HG02678 (cell line): ENCODE results near the gene CPED1.
A peak's percentile ranks its signal among the peaks of the same experiment; 100 is the strongest.
"Not testable (repeated sequence)": the region's sequence is repeated elsewhere in the genome, so short reads cannot be mapped to it uniquely, and the experiment has no call there.

ENCODE experiments used
- ATAC-seq: cut with Tn5 transposase; IDR thresholded peaks from one replicate; pipeline ENCODE4 v1.9.1; 2021; ENCODE audit warnings: mild to moderate bottlenecking, moderate library complexity; ENCODE audit not compliant: unreplicated experiment

Gene CPED1

DNA sequence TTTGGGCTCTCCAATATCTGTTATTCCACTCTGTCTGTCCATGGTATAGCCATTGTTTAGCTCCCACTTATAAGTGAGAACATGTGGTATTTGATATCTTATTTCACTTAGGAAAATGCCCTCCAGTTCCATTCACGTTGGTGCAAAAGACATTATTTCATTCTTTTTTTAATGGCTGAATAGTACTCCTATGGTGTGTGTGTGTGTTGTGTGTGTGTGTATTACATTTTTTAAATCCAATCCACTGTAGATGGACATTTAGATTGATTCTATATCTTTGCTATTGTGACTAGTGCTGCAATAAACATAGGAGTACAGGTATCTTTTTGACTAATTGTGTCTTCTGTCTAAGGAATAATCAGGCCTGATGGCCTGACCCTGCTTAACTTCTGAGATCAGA lies 7.4 kb upstream of the CPED1 start:
- ATAC-seq, result no peak

DNA sequence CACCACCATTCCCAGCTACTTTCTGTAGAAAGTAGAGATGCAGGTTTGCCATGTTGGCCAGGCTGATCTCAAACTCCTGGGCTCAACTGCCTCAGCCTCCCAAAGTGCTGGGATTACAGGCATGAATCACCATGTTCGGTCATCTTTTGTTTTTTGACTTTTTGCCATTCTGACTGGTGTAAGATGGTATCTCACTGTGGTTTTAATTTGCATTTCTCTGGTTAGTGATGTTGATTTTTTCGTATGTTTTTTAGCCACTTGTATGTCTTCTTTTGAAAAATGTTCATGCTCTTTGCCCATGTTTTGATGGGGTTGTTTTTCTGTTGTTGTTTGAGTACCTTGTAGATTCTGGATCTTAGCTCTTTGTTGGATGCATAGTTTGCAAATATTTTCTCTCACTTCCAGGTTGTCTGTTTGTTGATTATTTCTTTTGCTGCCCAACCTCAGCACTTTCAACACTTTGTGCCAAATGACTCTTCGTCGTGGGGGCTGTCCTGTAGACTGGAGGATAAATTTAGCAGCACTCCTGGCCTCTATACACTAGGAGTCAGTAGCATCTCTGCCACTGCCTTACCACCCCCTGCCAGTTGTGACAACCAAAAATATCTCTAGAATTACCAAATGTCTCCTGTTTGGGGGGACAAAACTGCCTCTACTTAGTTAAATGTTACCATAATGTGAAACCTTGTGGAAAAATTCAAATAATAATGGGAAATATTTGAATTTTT lies 6.5 kb upstream of the CPED1 start:
- ATAC-seq, result peak; percentile 52

DNA sequence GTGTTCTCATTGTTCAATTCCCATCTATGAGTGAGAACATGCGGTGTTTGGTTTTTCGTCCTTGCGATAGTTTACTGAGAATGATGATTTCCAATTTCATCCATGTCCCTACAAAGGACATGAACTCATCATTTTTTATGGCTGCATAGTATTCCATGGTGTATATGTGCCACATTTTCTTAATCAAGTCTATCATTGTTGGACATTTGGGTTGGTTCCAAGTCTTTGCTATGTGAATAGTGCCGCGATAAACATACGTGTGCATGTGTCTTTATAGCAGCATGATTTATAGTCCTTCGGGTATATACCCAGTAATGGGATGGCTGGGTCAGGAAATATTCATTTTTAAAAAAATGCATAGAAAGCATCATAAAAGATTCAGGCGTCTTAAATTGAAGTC lies 4.9 kb upstream of the CPED1 start:
- not testable (repeated sequence) for ATAC-seq

DNA sequence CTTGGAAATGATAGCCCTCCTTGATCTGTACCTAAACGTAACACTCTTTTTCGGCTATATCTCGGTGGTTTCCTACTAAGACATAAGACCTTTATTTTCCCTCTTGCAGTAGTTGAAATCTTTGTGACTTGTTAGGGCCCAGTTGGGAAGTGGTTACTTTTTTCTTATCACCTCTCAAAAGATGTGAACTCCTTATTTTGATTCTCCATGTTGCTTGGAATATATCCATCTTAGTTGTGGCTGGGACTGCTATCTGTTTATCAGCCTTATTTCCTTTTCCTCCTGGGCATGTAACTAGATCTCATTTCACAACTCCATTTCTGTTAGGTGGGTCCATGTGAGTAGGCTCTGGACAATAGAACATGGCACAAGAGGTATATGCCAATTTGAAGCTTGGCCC lies 4.1 kb upstream of the CPED1 start:
- no peak for ATAC-seq

DNA sequence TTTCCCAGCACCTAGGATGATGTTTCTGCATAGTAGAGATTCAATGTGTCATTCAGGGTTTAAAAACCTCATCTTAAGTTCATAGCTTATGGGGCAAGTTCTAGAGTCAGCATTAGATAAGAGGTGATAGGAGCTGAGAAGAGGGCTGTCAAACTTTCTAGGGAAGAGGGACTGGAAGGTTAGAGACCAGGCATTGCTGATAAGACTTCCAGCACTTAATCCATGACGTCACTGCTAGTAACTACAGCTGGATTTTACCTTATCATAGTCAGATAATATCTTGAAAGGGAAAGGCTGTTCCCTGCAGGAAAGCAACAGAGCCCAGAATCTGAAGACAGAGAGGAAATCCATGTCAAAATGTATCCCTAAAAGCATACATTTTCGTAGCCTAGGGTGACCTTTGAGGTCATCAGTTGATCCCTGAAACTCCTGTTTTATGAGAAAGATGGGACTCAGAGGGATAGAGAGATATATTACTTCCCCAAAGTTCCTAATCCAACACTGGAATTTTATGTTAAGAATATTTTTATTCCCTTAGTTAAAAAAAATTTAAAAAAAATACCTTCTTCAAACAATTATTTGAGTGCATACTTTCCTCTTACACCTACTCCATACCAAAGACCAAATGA lies 3.3 kb upstream of the CPED1 start:
- no peak for ATAC-seq

DNA sequence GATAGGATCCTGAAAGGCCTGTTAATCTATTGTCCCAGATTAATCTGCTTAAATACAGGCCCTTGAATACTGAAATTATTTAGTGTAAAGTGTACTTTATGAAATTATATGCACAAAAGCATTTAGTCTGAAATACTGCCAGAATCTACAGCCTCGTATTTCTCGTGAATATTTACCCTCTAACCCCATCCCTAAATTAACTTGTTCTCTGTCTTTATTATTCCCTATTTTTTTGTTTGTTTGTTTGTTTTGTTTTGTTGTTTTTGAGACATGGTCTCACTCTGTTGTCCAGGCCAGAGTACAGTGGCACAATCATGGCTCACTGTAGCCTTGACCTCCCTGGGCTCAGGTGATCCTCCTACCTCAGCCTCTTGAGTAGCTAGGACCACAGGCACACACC lies 2.7 kb upstream of the CPED1 start:
- no peak for ATAC-seq

DNA sequence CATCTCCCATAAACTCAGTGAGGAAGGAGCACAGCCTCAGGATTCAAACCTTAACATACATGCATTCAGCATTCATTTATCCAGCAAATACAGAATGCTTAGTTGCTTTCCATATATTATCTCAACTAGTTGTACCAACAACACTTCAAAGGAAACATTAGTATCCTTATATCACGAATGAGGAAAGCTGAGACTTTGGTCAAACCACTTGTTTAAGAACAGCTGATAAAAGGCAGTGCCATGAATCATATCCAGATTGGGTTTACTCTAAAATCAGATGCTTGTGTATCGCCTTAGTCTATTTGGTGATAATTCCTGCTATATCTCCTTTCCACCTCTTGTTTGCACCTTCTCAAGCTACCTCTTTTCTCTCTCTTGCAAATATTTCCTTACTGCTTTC lies 1.9 kb upstream of the CPED1 start:
- no peak for ATAC-seq

DNA sequence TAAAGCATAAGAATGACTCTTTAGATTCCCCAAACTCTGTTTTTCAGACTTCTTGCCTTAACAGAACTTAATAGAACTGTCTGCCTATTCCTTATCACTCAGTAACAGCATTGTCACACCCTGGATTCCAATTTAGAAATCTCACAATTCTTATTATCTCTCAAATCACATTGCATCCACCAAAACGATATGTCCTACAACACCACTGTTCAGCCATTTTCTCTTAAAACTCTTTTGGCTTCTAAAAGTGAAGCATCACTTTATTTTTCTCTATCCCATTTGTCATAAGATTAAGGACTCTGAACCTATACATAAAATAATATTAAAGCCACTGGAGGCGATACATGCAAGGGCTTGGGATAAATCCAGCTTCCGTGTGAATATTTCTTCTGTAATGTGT lies 1.2 kb upstream of the CPED1 start:
- ATAC-seq, result no peak

DNA sequence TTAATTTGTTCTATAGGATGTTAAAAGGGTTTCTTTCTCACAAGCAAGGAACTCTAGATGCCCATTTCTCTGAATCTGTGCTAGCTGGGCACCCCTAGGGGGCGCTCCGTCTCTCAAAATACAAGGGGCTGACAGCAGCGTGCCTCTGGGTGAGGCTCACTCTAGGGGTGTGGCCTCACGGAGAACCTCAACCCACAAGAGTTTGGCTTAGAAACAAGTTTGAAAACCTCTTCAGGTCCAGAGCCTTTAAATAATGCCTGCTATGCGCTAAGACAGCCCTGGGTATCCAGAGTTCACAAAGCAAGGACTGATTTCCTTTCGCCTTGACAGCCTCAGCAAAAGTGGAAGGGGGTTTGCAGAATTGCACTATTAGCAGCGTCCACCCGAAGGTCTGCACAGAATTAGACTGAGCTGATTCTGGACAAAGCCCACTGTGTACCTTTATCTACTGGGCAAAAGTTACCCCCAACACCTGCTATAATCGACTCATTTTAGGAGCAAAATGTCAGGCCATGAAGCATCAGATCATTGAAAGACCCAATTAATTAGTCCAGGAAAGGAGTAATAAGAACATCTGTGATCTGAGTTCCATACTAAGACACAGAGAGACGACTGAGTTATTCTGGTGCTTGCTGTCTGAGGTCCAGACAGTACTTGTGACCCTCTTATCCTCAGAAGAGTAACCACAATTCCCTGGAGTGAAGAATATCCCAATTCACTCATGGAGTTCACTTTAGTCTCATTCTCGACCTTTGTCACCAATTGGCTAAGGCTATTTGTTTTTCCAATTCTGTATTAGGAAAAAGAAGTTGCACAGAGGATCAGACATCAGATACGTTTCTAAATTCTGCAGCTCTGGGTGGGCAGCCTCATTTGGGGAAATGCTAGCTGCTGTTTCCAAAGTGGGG lies 574 bp upstream of the CPED1 start:
- peak; percentile 91 for ATAC-seq

DNA sequence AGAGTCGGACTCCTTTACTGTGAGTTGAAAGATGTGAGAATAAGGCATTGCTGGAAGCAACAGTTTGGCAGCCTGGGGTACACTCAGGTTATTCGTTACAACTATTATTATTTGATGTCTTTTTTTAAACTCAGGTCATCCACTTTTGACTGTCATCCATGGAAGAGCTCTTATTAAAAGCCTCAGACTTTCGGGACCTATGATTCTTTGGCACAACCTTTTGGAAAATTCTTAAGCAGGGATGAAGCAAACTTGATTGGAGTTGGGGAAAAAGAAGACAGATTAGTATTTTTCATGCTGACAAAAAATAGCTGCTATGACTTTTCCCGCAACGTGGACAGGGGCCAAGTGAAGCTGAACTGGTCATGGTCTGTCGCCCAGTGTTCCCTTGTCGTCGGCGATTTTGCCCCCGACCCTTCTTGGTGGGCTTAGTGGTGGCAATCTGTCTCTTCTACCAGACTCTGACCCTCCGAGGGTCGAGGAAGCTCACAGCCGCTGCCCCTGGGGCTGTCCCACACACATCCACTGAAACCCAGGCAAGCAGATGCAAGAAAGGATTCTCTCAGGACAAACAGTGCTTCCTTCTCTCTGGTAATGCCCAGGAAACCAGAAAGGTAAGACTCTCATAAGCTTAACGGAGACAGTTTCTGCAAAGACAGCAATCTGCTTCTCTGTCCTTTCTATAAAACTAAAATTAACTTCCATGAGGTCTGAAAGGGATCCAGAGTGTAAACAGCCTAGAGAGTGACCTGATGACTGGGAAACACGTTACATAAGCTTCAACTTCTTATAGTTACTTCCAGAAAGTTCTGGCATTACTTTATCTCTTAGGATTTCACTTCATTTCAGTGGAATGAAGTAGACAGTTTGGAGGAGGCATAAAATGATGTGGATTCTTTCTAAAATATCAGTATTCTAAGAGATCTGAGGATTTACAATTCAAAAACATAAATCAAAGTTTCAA lies 1.0 kb downstream of the CPED1 start:
- no peak for ATAC-seq

DNA sequence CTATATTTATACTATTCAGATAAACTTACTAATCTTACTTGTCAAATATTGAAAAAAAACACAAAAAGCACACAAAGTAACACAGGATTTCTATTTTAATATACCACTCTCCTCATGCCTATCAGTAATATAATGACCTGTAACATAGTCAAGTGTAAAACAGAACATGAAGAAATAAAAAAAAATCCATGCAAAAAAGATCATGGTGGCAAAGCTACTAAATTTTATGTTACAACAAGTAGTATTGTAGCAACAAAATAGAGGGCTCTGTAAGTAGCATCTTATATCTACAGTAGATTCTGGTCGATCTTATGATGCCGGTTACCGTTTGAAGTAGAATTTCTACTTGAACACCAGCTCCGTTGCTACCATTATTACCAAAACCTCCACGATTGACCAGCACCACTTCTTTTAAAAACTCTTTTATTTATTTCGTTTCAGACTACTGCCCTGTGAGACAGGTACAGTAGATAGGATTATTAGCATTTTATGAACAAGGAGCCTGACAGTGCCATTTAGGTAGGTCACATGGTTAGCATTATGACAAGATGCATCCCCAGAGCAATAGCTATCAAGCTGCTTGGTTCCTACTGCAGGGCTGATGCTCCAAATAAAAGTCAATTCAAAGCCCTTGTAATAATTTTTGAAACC lies 2.1 kb downstream of the CPED1 start:
- no peak for ATAC-seq

DNA sequence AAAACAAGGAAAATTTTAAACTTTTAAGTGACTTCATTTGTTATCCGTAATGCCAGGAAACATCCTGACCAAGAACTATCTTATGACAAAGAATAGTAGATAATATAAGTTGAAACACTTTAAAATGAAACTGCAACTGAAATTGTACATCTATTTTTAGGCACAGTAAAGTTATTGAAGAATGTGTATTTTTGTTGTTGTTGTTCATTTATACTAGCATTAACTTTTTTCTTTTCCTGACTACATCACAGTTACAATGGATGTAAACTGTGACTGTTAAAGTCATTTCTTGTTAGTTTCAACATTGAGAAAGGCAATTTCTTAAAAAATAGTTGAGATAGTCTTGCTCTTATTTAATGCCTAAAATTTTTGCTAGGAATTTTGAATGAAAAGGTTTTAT lies 2.6 kb downstream of the CPED1 start:
- ATAC-seq, result no peak

DNA sequence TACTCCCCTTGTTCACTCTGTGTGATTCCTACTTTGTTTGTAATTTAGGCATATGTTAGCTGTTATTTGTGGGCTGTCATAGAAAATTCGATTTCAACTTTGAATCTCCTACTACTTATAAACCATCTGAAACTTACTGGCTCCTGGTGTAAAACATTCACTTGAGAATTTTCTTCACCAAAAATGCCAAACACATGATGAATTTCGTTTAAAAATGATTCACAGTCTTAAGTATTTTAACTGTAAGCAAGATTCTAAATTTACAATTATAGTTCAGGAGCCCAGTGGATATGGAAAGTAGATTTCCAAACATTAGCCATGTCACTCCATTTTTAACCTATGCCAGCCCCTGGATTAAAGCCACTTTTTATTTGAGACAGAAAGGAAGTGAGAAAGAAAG lies 3.1 kb downstream of the CPED1 start:
- ATAC-seq, result no peak

DNA sequence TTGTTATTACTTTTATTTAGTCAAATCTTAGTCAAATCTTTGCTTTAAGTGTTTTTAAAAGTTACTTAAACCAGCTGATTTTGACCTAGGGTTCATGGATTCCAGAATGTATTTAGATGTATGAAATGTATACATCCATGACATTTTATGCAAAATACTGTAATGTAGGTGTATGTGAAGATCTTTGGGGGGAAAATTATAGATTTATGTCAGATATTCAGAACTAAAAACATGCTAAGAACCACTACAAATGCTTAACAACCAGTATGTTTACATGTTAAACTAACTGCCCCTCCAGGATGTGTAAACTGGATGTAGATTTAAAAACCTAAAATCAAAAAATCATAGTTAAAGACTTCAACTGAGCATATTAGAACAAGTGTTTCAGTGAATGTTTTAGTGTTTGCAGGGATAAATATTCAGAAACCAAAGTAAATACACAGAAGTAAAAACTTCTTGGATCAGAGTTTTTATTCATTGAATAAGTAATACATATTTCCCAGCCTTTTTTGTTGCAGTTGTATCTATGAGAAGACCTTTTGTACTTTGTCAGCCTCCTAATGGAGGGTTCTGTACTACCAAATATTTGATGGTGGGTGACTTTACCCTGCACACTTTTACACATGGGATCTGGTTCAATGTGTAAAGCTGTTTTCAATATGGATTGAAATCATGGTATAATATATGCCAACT lies 3.9 kb downstream of the CPED1 start:
- no peak for ATAC-seq

DNA sequence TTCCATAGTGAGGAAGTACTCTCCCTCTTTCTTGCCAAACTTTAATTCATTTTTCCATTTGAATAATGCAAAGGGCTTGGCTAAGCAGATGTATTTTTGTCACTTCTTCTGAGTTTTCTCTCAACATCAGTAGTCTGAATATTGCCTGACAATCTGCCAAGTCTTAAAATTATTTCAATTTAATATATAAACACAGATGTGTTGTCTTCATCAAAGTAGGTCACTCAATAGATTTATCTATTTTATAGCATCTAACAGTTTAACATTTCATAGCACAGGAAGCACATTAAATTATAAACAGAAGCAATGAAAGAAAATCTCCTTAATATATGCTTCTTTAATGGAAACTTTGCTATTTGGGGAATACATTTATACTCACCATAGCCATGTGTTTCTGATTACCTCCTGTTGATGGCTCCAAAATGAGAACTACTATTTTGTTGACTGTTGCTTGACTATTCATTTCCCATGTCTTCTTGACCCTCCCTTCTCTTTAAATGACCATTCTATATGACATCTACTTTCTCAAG lies 4.5 kb downstream of the CPED1 start:
- ATAC-seq, result no peak

DNA sequence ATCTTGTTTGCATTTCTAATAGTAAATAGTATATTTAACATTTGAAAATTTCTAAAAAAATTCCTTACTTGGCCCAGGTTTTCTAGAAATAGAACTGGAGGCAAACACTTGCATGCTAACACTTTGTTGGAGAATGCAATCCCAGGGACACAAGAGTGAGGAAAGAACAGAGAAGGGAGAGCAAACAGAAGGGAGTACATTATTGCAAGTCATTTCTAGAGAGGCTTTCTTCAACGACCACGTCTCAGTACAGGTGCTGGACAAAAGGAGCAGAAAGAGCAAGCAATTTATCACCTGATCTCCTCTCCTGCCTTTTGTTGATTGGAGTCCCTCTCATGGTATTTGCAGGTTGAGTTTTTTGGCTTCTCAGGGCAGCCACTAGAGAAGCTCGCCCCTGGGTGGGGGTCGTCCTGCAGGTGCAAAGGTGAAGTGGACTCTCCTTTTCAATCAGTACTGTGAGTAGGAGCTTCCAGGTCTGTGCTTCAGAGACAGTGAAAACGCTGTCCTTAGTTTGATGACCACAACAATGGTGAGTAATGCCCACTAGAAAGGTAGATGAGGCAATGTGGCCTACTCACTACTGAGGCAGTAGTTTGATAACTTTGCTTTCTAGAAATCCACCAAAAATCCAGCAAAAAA lies 5.2 kb downstream of the CPED1 start:
- no peak for ATAC-seq

DNA sequence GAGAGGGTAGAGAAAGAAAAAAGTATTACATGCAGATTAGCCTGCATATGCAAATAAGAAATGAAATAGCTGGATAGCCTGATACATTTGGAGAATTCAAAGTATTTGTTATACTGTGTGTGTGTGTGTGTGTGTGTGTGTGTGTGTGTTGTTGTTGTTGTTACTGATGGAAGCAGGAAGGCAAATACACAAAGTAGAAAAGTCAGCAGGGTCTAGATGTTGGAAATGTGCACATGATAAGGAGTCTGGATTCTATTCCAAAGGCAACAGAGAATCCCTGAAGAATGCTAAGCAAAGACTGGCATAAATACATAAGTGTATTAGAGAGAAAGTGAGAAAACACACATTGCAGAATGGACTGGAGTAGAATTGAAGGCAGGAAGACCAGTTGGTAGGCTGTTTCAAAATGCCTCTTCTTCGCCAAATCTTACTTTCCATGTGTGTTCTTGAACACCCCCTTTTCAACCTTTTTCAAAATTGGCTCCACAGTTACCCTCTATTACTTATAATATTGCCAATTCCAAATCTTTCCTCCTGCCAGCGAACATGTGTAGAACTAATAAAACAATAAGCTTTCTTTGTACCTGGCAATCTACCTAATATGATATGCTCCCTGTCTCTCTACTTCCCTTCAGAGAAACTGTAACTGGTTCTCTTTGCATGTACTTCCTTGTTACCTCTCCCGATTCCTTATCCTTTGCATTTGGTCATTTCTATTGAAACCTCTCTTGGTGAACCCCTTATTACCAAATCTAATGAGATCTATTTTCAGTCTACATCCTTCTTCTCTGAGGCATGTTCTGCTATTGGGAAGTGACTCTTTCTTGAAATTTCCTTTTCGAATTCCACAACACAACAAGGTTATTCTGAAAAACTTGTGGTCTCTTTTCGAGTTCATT lies 6.2 kb downstream of the CPED1 start:
- no peak for ATAC-seq

DNA sequence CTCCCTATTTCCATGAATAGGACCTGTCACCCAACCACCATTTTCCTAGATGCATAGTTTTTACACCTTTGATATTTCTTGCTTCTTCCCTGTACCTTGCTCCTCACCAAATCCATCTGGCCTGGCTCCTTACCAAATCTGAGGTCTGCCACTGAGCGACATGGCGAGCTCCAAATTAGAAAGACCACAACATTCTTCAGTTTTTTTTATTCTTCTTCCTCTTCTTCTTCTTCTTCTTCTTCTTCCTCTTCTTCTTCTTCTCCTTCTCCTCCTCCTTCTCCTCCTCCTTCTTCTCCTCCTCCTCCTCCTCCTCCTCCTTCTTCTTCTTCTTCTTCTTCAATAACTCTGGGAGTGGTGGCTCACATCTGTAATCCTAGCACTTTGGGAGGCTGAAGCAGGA lies 7.1 kb downstream of the CPED1 start:
- ATAC-seq, result no peak
